CD4-positive, alpha-beta T cell treated with Interleukin-15 for 4 hours (primary cell): ENCODE results near the gene TRIM9.

ENCODE experiments used
- DNase-seq: peaks from one replicate; pipeline ENCODE4 v3.0.0-alpha.2; 2020; ENCODE audit warnings: low spot score

Gene TRIM9

GRCh38 chr14:50935126-50936015, 159.5 kb downstream of the TRIM9 start:
- DNase-seq: no peak

GRCh38 chr14:50932592-50933495, 162.1 kb downstream of the TRIM9 start:
- no peak for DNase-seq

DNA sequence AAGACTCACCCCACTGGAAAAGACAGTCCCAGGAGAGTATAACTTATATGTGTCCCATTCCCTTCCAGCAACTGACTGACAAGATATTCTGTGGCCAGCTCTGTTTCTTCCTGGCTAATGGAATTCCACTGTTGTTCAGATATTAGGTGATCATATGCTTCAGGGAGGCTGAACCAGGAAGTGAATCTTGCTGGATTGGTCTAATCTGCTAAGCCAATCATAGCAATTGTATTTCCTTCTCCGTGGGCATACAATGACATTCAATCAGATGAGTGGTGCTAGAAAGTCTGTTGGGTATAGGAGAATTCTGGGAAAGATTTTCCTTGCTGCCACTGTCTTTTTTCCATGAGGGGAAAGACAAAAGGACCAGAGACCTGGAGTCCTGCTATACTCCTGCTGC, 162.7 kb downstream of the TRIM9 start:
- DNase-seq: no peak

- DNase-seq: no peak
Measured at GRCh38 chr14:50931559-50931958, 163.3 kb downstream of the TRIM9 start.

- DNase-seq: no peak
Measured at GRCh38 chr14:50929506-50929905, 165.4 kb downstream of the TRIM9 start.

- no peak for DNase-seq
Measured at GRCh38 chr14:50928002-50928635, 166.8 kb downstream of the TRIM9 start.

DNA sequence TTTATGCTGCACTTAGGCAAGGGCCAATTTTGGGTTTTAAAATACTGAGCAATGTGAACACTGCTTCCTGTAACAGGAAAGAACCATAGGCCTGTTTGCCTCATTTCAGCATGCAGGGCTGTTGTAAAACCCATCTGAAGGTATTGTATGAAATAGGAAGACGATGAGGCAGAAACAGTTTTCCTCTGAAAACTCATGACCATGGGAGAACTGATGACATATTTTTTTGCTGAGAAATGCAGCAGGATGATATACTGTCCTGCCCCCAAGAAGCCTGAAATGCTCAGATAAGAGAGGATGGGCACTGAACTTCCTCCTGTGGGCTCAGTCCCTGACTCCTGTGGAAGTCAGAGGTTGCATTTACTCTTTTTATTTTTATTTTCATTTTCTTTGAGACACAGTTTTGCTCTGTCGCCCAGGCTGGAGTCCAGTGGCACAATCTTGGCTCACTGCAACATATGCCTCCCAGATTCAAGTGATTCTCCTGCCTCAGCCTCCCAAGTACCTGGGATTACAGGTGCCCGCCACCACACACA, 168.0 kb downstream of the TRIM9 start:
- no peak for DNase-seq
